ENCODE measurements around the gene MYL3. TPM values are rescaled to one million over a fixed set of nuclear protein-coding genes. Genes with fewer than 3 reads are reported as not detected.

The MYL3 gene
- total RNA-seq, 1 experiment from 2014 or later = not detected

GRCh38 chr3:46821553-46821952 lies 41.7 kb downstream of the MYL3 start:
- no peak overlapping the region for H3K27ac ChIP-seq (ENCODE audit: low read length)
- 0 out of 2 replicates have a peak, but pooled peaks cover 7% of the 10 kb centered on the region for H3K27me3 ChIP-seq (ENCODE audit: low read length)
- no peak for ATAC-seq
- H3K9me2 ChIP-seq (replicated peaks; ENCODE audit: low read length) = no peaks in the 10 kb centered on the region
- H4K20me1 ChIP-seq (ENCODE audit: low read length) = no peaks in the 10 kb centered on the region
- H3K9ac ChIP-seq (ENCODE audit: low read length) = no peak overlapping the region
- H2AFZ ChIP-seq (ENCODE audit: low read length) = no peak overlapping the region
- H3K4me2 ChIP-seq (ENCODE audit: low read length) = no peak overlapping the region
- BruUV-seq (replicated peaks) = no TSS peak
- POLR2A ChIA-PET (ENCODE audit: unreplicated experiment) = no interaction called here
- H3F3A ChIP-seq (ENCODE audit: low read length, unreplicated experiment) = no peaks in the 10 kb centered on the region
- no peaks in the 10 kb centered on the region for H3K36me3 ChIP-seq (ENCODE audit: low read depth, low read length)
- no peak overlapping the region for H3K4me3 ChIP-seq (ENCODE audit: low read length)
- CTCF ChIA-PET = no interaction called here
- H3K9me3 ChIP-seq (ENCODE audit: low read length) = no peaks in the 10 kb centered on the region
- H3K4me1 ChIP-seq (ENCODE audit: insufficient read depth, low read length) = no peaks in the 10 kb centered on the region
- TF ChIP-seq EZH2 (IDR thresholded peaks at IDR 0.05; ENCODE audit: low read length, unreplicated experiment) (no peak), CTCF (conservative IDR thresholded peaks at IDR 0.05; ENCODE audit: low read depth, low read length) (no peak), EZH2phosphoT487 (IDR thresholded peaks at IDR 0.05; ENCODE audit: borderline replicate concordance, low read length) (no peak)
- DNase-seq = no peak
- intact Hi-C loops (cut with micrococcal nuclease) = no loop called here
- no peaks in the 10 kb centered on the region for H3K79me2 ChIP-seq (ENCODE audit: low read length)

- CTCF ChIA-PET = no interaction called here
- H3K4me2 ChIP-seq (ENCODE audit: low read length) = no peak overlapping the region
- no peaks in the 10 kb centered on the region for H3K36me3 ChIP-seq (ENCODE audit: low read depth, low read length)
- no peaks in the 10 kb centered on the region for H3K4me1 ChIP-seq (ENCODE audit: insufficient read depth, low read length)
- H3K9me3 ChIP-seq (ENCODE audit: low read length) = no peaks in the 10 kb centered on the region
- H3K27me3 ChIP-seq (ENCODE audit: low read length) = 0 out of 2 replicates have a peak, but pooled peaks cover 7% of the 10 kb centered on the region
- no peak overlapping the region for H3K27ac ChIP-seq (ENCODE audit: low read length)
- H3K79me2 ChIP-seq (ENCODE audit: low read length) = no peaks in the 10 kb centered on the region
- TF ChIP-seq CTCF (conservative IDR thresholded peaks at IDR 0.05; ENCODE audit: low read depth, low read length) (no peak), EZH2phosphoT487 (IDR thresholded peaks at IDR 0.05; ENCODE audit: borderline replicate concordance, low read length) (no peak), EZH2 (IDR thresholded peaks at IDR 0.05; ENCODE audit: low read length, unreplicated experiment) (no peak)
- no peak overlapping the region for H2AFZ ChIP-seq (ENCODE audit: low read length)
- POLR2A ChIA-PET (ENCODE audit: unreplicated experiment) = no interaction called here
- intact Hi-C loops (cut with micrococcal nuclease) = no loop called here
- ATAC-seq = no peak
- H3K9me2 ChIP-seq (replicated peaks; ENCODE audit: low read length) = no peaks in the 10 kb centered on the region
- H3F3A ChIP-seq (ENCODE audit: low read length, unreplicated experiment) = no peaks in the 10 kb centered on the region
- H3K9ac ChIP-seq (ENCODE audit: low read length) = no peak overlapping the region
- BruUV-seq (replicated peaks) = no TSS peak
- H3K4me3 ChIP-seq (ENCODE audit: low read length) = no peak overlapping the region
- no peaks in the 10 kb centered on the region for H4K20me1 ChIP-seq (ENCODE audit: low read length)
- DNase-seq = no peak
Measured at GRCh38 chr3:46820852-46821251, 42.4 kb downstream of the MYL3 start.

GRCh38 chr3:46812237-46812791 lies 50.9 kb downstream of the MYL3 start:
- no peaks in the 10 kb centered on the region for H3F3A ChIP-seq (ENCODE audit: low read length, unreplicated experiment)
- no peak for DNase-seq
- H3K4me1 ChIP-seq (ENCODE audit: insufficient read depth, low read length) = no peaks in the 10 kb centered on the region
- no peak overlapping the region for H3K9ac ChIP-seq (ENCODE audit: low read length)
- BruUV-seq (replicated peaks) = no TSS peak
- H3K4me2 ChIP-seq (ENCODE audit: low read length) = no peak overlapping the region
- no peaks in the 10 kb centered on the region for H3K9me3 ChIP-seq (ENCODE audit: low read length)
- H3K4me3 ChIP-seq (ENCODE audit: low read length) = no peak overlapping the region
- TF ChIP-seq CTCF (conservative IDR thresholded peaks at IDR 0.05; ENCODE audit: low read depth, low read length) (no peak), EZH2 (IDR thresholded peaks at IDR 0.05; ENCODE audit: low read length, unreplicated experiment) (no peak), EZH2phosphoT487 (IDR thresholded peaks at IDR 0.05; ENCODE audit: borderline replicate concordance, low read length) (no peak)
- H3K9me2 ChIP-seq (replicated peaks; ENCODE audit: low read length) = no peaks in the 10 kb centered on the region
- H3K36me3 ChIP-seq (ENCODE audit: low read depth, low read length) = no peaks in the 10 kb centered on the region
- H3K27me3 ChIP-seq (ENCODE audit: low read length) = peaks cover 26% of the 10 kb centered on the region; the same call in 1 of the 2 replicates
- intact Hi-C loops (cut with micrococcal nuclease) = no loop called here
- ChIA-PET CTCF (no interaction called here), POLR2A (ENCODE audit: unreplicated experiment) (no interaction called here)
- H4K20me1 ChIP-seq (ENCODE audit: low read length) = no peaks in the 10 kb centered on the region
- no peak for ATAC-seq
- H3K79me2 ChIP-seq (ENCODE audit: low read length) = no peaks in the 10 kb centered on the region
- H2AFZ ChIP-seq (ENCODE audit: low read length) = no peak overlapping the region
- no peak overlapping the region for H3K27ac ChIP-seq (ENCODE audit: low read length)
